ENCODE data around the gene LRRC37B. TPM values are rescaled to one million over a fixed set of nuclear protein-coding genes. Genes with fewer than 3 reads are reported as not detected.
"Not testable (repeated sequence)": the region's sequence is repeated elsewhere in the genome, so short reads cannot be mapped to it uniquely, and the experiment has no call there.

LRRC37B gene
- total RNA-seq, 1 experiment from 2014 or later: 19.1 TPM

DNA sequence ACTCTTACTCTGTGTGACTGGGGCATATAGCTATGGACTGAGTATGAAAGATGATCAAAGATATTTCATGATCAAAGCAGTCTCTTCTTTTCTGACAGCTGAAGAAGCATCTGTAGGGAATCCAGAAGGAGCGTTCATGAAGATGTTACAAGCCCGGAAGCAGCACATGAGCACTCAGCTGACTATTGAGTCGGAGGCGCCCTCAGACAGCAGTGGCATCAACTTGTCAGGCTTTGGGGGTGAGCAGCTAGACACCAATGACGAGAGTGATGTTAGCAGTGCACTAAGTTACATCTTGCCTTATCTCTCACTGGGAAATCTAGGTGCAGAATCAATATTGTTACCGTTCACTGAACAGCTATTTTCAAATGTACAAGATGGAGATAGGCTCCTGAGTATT is 40.5 kb downstream of the LRRC37B start:
- H3K18ac ChIP-seq (ENCODE audit: insufficient read length, low read depth, low read length): not testable (repeated sequence)

DNA sequence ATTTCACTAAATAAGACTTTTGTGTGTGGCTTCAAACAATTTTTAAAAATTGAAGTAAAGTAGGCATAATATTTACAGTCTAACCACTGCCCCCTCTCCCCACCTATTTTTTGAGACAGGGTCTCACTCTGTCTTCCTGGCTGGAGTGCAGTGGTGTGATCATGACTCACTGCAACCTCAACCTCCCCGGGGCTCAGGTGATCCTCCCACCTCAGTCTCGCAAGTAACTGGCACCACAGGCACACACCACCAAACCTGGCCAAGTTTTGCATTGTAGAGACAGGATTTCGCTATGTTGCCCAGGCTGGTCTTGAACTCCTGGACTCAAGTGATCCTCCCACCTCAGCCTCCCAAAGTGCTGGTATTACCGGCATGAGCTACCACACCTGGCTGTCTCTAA is 47.8 kb downstream of the LRRC37B start:
- H2BK12ac ChIP-seq (ENCODE audit: insufficient read length, low read depth, low read length); H2BK15ac ChIP-seq (ENCODE audit: low read depth, low read length); H4K8ac ChIP-seq (replicated peaks; ENCODE audit: insufficient read length, low read depth, low read length); H3K36me3 Mint-ChIP-seq (ENCODE audit: insufficient read depth in 1 of 3, low read depth in 3 of 3); H3K79me2 ChIP-seq (ENCODE audit: insufficient read depth, low read length); H3K9me3 ChIP-seq (ENCODE audit: control insufficient read depth, low read depth, low read length); H3K79me1 ChIP-seq (ENCODE audit: insufficient read depth, low read depth, low read length, poor library complexity, severe bottlenecking); H2BK120ac ChIP-seq (ENCODE audit: low read depth, low read length, poor library complexity, severe bottlenecking); H2BK20ac ChIP-seq (ENCODE audit: low read depth, low read length, poor library complexity, severe bottlenecking); H3K9ac ChIP-seq (ENCODE audit: extremely low read depth, insufficient read length, low read length); H2BK5ac ChIP-seq (ENCODE audit: insufficient read length, low read length); H3K4ac ChIP-seq (ENCODE audit: low read depth, low read length); H3K4me1 Mint-ChIP-seq; H3K27me3 Mint-ChIP-seq (ENCODE audit: low read depth); H3K23ac ChIP-seq (ENCODE audit: insufficient read length, low read depth, low read length); H3K14ac ChIP-seq (ENCODE audit: insufficient read depth, low read length); H3K4me2 ChIP-seq (ENCODE audit: insufficient read depth, insufficient read length, low read length); H3K27me3 ChIP-seq (ENCODE audit: insufficient read depth, low read length); H3K56ac ChIP-seq (ENCODE audit: insufficient read length, low read depth, low read length); H4K91ac ChIP-seq (ENCODE audit: insufficient read length, low read depth, low read length); H2AK5ac ChIP-seq (ENCODE audit: insufficient read length, low read length); H3K4me3 Mint-ChIP-seq; H3K27ac ChIP-seq (ENCODE audit: insufficient read length, low read depth, low read length); H4K20me1 ChIP-seq (ENCODE audit: control insufficient read depth, insufficient read depth, insufficient read length); H2AFZ ChIP-seq (ENCODE audit: low read length); H3K18ac ChIP-seq (ENCODE audit: insufficient read length, low read depth, low read length); H3K4me1 ChIP-seq (ENCODE audit: insufficient read depth, low read length); H3K23me2 ChIP-seq (ENCODE audit: insufficient read length, low read depth, low read length, poor library complexity, severe bottlenecking); H4K5ac ChIP-seq (ENCODE audit: insufficient read length, low read depth, low read length); H3T11ph ChIP-seq (ENCODE audit: low read length); H3K9me3 Mint-ChIP-seq: not testable (repeated sequence)
- WGBS (ENCODE audit: extremely low coverage, insufficient read length, low lambda C conversion rate): no CpG with 5 or more reads among the region's 4 CpGs
- H3K27ac Mint-ChIP-seq: peak overlapping the region in 1 of 3 experiments; percentile 68; a peak in 1 of 7 replicates
- DNase-seq: peak; percentile 27

More for the DNA sequence above, 40.5 kb downstream of the LRRC37B start:
- DNase-seq: peak; percentile 21
- H2AFZ ChIP-seq (ENCODE audit: low read length); H2AK5ac ChIP-seq (ENCODE audit: insufficient read length, low read length); H4K20me1 ChIP-seq (ENCODE audit: control insufficient read depth, insufficient read depth, insufficient read length); H3K9me3 ChIP-seq (ENCODE audit: control insufficient read depth, low read depth, low read length); H3K79me1 ChIP-seq (ENCODE audit: insufficient read depth, low read depth, low read length, poor library complexity, severe bottlenecking); H2BK15ac ChIP-seq (ENCODE audit: low read depth, low read length); H3K9me3 Mint-ChIP-seq; H3T11ph ChIP-seq (ENCODE audit: low read length); H3K79me2 ChIP-seq (ENCODE audit: insufficient read depth, low read length); H3K56ac ChIP-seq (ENCODE audit: insufficient read length, low read depth, low read length); H3K27me3 ChIP-seq (ENCODE audit: insufficient read depth, low read length); H3K27me3 Mint-ChIP-seq (ENCODE audit: low read depth); H4K8ac ChIP-seq (replicated peaks; ENCODE audit: insufficient read length, low read depth, low read length); H3K9ac ChIP-seq (ENCODE audit: extremely low read depth, insufficient read length, low read length); H3K4ac ChIP-seq (ENCODE audit: low read depth, low read length); H2BK120ac ChIP-seq (ENCODE audit: low read depth, low read length, poor library complexity, severe bottlenecking); H3K4me3 Mint-ChIP-seq; H3K4me2 ChIP-seq (ENCODE audit: insufficient read depth, insufficient read length, low read length); H3K27ac ChIP-seq (ENCODE audit: insufficient read length, low read depth, low read length); H3K23ac ChIP-seq (ENCODE audit: insufficient read length, low read depth, low read length); H2BK20ac ChIP-seq (ENCODE audit: low read depth, low read length, poor library complexity, severe bottlenecking); H3K4me1 ChIP-seq (ENCODE audit: insufficient read depth, low read length); H3K27ac Mint-ChIP-seq; H3K14ac ChIP-seq (ENCODE audit: insufficient read depth, low read length); H3K23me2 ChIP-seq (ENCODE audit: insufficient read length, low read depth, low read length, poor library complexity, severe bottlenecking); H3K4me1 Mint-ChIP-seq; H4K91ac ChIP-seq (ENCODE audit: insufficient read length, low read depth, low read length); H4K5ac ChIP-seq (ENCODE audit: insufficient read length, low read depth, low read length); H2BK5ac ChIP-seq (ENCODE audit: insufficient read length, low read length); H2BK12ac ChIP-seq (ENCODE audit: insufficient read length, low read depth, low read length): not testable (repeated sequence)
- WGBS (ENCODE audit: extremely low coverage, insufficient read length, low lambda C conversion rate): no CpG with 5 or more reads among the region's 6 CpGs
- peaks cover 8 to 20% (median 8%) of the 10 kb centered on the region in 3 experiments; a peak in 5 of 7 replicates for H3K36me3 Mint-ChIP-seq (ENCODE audit: insufficient read depth in 1 of 3, low read depth in 3 of 3)

Data from H9 (cell line).